GM12892 (cell line): ENCODE results near the gene MGMT.

Source experiments
- DNase-seq: peaks from one replicate; pipeline ENCODE4 v3.0.0; 2011; ENCODE audit not compliant: insufficient read length
- FAIRE-seq: peaks from 2 replicates; lab custom pipeline; 2011; peaks lifted over from hg19 to GRCh38; lab: Jason Lieb, UNC
- POLR2A ChIP-seq: IDR thresholded peaks from 2 replicates; pipeline ENCODE4 v1.6.1; 2011; ENCODE audit warnings: low read depth, low read length, control low read depth
- POLR2AphosphoS5 ChIP-seq: IDR thresholded peaks from 2 replicates; pipeline ENCODE4 v1.6.1; 2011; ENCODE audit warnings: low read depth, low read length, control low read depth
- TAF1 ChIP-seq: IDR thresholded peaks from 2 replicates; pipeline ENCODE4 v1.6.1; 2011; ENCODE audit warnings: low read depth, mild to moderate bottlenecking, control low read depth, low read length, borderline replicate concordance

MGMT gene

GRCh38 chr10:129697463-129698247 lies 230.6 kb downstream of the MGMT start:
- no peak for DNase-seq
- TF ChIP-seq POLR2AphosphoS5 (no peak), TAF1 (no peak)
- FAIRE-seq: no peak

GRCh38 chr10:129699722-129700340 lies 232.8 kb downstream of the MGMT start:
- no peak for TF ChIP-seq POLR2AphosphoS5
- TF ChIP-seq TAF1: no peak
- no peak for TF ChIP-seq POLR2A

GRCh38 chr10:129702605-129703004 lies 235.6 kb downstream of the MGMT start:
- FAIRE-seq (no peak), DNase-seq (no peak)
- no peak for TF ChIP-seq POLR2A
- TF ChIP-seq TAF1: no peak
- TF ChIP-seq POLR2AphosphoS5: no peak

More at GRCh38 chr10:129699722-129700340, 232.8 kb downstream of the MGMT start:
- FAIRE-seq (no peak), DNase-seq (no peak)

- no peak for FAIRE-seq
- TF ChIP-seq POLR2A (no peak), TAF1 (no peak), POLR2AphosphoS5 (no peak)
- DNase-seq: no peak
These were observed 236.5 kb downstream of the MGMT start for GRCh38 chr10:129703287-129704137.

GRCh38 chr10:129704225-129704624 lies 237.2 kb downstream of the MGMT start:
- FAIRE-seq (no peak), DNase-seq (no peak)
- no peak for TF ChIP-seq TAF1
- no peak for TF ChIP-seq POLR2A
- no peak for TF ChIP-seq POLR2AphosphoS5

- DNase-seq (no peak), FAIRE-seq (no peak)
- TF ChIP-seq TAF1 (no peak), POLR2A (no peak), POLR2AphosphoS5 (no peak)
These were observed 237.9 kb downstream of the MGMT start for GRCh38 chr10:129704786-129705525.

- TF ChIP-seq TAF1 (no peak), POLR2A (no peak), POLR2AphosphoS5 (no peak)
- DNase-seq: no peak
- no peak for FAIRE-seq
These were observed 238.6 kb downstream of the MGMT start for GRCh38 chr10:129705676-129706075.

- no peak for DNase-seq
- no peak for FAIRE-seq
- TF ChIP-seq POLR2A (no peak), POLR2AphosphoS5 (no peak), TAF1 (no peak)
These were observed 239.0 kb downstream of the MGMT start for GRCh38 chr10:129706081-129706480.

GRCh38 chr10:129706523-129706922 lies 239.5 kb downstream of the MGMT start:
- FAIRE-seq (no peak), DNase-seq (no peak)
- no peak for TF ChIP-seq TAF1
- TF ChIP-seq POLR2AphosphoS5: no peak
- TF ChIP-seq POLR2A: no peak

GRCh38 chr10:129707406-129708388 lies 240.7 kb downstream of the MGMT start:
- DNase-seq: no peak
- no peak for FAIRE-seq
- no peak for TF ChIP-seq POLR2A
- TF ChIP-seq POLR2AphosphoS5: no peak
- TF ChIP-seq TAF1: no peak
